HG03175 (cell line): ENCODE data around the gene HDAC6.

Experiments
- ATAC-seq: cut with Tn5 transposase; IDR thresholded peaks from one replicate; pipeline ENCODE4 v1.9.1; 2021; ENCODE audit warnings: mild to moderate bottlenecking, moderate library complexity; ENCODE audit not compliant: unreplicated experiment

HDAC6 gene

GRCh38 chrX:48801280-48802088, at the start of gene HDAC6:
Gene HDAC6, plus strand, starts transcription at chrX:48802067. Its CDS starts 626 bp downstream, at chrX:48802693.
- peak; percentile 85 for ATAC-seq

GRCh38 chrX:48752498-48752897, 49.4 kb upstream of the HDAC6 start:
- no peak for ATAC-seq

GRCh38 chrX:48753708-48754228, 48.1 kb upstream of the HDAC6 start:
- no peak for ATAC-seq

- no peak for ATAC-seq
Measured at GRCh38 chrX:48754238-48754637, 47.6 kb upstream of the HDAC6 start.

GRCh38 chrX:48761674-48762471, 40.0 kb upstream of the HDAC6 start, which contains the start of gene GLOD5:
Gene GLOD5, plus strand, starts transcription at chrX:48761747. Its CDS starts 44 bp downstream, at chrX:48761791.
- no peak for ATAC-seq

DNA sequence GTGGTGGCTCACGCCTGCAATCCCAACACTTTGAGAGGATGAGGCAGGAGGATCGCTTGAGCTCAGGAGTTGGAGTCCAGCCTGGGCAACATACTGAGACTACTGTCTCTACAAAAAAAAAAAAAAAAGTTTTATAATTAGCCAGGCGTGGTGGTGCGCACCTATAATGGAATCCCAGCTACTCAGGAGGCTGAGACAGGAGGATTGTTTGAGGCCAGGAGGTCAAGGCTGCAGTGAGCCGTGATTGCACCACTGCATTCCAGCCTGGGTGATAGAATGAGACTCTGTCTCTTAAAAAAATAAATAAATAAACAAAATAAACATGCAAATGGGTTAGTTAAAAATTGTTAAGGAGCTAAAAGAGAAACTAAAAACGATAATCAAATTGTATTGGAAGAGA, 32.6 kb upstream of the HDAC6 start:
- no peak for ATAC-seq

DNA sequence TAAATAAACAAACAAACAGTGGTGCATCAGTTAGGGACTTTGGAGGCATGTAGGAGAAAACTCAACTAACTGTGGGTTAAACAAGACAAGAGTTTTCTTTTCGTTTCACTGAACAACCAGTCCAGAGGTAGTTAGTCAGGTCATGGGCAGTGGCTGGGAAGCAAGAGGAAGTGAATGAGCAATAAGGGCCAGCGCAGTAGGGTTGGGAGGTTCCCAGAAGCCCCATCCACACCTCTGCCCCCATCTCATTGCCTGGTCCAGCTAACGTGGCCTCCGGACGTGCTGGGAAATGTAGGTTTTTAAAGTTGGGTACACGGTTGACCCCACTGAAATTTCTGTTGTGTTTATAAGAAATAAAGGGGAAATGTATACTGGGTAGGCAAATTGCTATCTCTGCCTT, 31.6 kb upstream of the HDAC6 start:
- no peak for ATAC-seq

DNA sequence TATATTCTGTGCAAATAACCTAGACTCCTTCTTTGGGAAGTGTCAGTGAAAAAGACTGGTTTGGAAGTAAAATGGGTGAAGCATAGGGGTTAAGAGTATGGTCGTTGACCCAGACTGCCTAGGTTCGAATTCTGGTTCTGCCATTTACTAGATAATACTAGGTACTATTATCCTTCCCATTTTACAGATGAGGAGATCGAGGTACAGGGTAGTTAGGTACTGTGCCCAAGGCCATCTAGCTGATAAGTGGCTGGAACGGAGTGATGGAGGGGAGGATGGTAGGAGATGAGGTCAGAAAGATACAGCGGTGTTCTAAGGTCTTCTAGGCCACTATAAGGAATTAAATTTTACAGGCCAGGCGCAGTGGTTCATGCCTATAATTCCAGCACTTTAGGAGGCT, 29.3 kb upstream of the HDAC6 start:
- ATAC-seq, result no peak

GRCh38 chrX:48776818-48777439, 24.9 kb upstream of the HDAC6 start:
- ATAC-seq, result no peak

DNA sequence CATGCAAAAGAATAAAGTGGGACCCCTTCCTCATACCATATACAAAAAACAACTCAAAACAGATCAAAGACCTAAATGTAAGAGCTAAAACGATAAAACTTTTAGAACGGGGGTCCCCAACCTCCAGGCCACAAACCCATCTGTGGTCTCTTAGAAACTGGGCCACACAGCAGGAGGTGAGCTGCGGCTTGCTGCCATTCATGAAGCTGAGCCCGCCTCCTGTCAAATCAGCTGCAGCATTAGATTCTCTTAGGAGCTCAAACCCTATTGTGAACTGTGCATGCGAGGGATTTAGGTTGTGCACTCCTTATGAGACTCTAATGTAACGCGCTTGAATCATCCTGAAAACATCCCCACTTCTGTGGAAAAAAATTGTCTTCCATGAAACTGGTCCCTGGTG, 22.5 kb upstream of the HDAC6 start:
- ATAC-seq, result no peak

DNA sequence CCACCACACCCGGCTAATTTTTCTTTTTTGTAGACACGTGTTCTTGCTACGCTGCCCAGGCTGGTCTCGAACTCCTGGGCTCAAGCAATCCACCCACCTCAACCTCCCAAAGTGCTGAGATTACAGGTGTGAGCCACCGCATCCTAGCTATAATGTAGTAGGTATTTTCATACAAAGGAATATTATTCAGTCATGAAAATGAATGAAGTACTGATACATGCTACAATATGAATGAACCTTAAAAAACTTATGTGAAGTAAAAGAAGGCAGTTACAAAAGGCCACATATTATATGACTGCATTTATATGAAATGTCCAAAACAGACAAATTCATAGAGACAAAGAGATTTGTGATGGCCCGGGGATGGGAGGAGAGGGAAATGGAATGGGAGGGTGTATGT, 20.2 kb upstream of the HDAC6 start:
- no peak for ATAC-seq

DNA sequence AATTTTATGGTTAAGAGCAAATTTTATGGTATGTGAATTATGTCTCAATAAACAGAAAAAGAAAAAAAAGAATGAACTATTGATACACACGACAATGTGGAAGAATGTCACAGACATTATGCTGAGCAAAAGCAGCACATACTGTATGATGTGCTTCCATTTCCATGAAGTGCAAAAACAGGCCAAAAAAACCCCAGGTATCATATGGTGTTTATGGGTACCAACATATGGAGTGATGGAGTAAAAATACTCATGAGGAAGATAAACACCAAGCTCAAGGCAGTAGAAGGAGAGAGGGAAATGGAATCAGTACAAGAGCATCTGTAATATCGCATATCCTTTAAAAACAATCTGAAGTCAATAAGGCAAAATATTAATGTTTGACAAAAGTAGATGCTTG, 19.7 kb upstream of the HDAC6 start:
- ATAC-seq, result no peak

DNA sequence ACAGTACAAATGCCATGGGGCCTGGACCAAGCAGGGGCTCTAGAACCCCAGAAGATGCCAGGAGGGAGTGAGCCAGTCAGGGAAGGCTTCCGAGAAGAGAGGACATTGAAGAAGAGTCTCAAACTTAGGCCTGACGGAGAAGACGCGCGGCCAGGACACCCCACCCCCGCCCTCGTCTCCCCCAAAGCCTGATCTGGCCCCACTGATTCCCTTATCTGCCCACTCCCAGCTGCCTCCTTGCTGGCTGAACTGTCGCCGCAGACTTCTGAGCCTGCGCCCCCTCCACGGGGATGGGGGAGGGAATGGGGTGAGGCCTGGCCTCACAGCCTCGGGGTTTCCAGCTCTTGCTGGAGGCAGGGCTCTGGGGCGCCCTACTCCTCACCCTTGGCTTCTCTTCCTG, 19.1 kb upstream of the HDAC6 start:
- no peak for ATAC-seq

DNA sequence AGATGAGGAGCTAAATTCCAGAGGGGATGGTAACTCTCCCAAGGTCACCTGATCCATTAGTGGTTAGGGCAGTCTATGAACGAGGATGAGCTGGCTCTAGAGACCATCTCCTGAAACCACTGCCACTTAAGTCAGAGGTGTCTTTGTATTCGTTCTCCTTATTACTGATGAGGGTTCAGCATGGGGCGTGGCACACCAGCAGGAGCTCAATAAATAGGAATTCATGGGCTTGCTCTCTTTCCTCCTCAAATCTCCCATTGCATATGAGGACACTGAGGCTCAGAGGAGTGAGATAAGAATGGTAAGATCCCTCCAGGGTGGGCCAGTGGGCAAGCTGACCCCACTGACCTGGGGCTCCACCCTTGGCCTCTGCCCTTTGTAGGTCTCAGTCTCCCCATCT, 17.1 kb upstream of the HDAC6 start:
- ATAC-seq, result no peak

DNA sequence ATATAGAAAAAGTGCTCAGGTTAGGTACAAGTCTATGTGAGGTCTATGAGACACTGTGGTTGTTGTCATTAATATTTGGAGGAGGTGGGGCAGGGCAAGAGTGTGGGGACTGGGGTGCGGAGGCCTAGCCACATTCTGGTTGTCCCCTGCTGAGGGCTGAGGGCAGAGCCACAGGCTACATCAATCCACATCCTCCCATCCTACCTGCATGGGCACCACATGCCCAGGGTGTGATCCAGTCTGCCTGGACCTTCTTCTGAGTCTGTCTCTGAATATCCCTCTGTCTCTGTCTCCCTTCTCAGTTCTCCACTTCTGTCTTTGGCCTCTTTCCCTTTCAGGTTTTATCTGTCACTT, 16.7 kb upstream of the HDAC6 start:
- ATAC-seq, result no peak

DNA sequence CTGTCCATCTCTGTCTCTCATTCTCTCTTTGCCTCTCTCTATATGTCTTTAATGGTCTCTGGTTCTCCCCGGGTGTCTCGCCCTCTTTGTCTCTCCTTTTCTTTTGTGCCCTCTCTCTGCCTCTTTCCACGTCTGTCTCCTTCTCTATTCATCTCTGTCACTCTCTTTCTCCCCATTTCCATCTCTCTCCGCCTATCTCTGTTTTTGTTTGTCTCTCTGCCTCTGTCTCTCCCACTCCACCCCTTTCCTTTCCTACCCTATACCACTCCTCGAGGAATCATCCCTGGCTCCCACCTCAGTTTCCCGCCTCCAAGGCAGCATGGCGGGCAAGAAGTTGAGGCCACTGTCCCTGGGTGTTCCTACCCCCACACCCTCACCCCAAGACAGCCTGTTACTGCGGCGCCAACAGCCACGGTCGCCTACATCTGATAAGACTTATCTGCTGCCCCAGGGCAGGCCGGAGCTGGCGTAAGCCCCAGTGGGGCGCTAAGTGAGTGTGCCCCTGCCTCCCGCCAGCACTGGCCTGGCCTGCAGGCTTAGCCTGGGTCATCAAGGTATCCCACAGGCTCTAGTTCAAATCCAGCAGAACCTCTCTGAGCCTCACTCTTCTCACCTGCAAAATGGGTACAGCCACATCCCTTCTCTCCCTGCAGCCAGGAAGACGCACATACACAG, 16.2 kb upstream of the HDAC6 start:
- no peak for ATAC-seq

DNA sequence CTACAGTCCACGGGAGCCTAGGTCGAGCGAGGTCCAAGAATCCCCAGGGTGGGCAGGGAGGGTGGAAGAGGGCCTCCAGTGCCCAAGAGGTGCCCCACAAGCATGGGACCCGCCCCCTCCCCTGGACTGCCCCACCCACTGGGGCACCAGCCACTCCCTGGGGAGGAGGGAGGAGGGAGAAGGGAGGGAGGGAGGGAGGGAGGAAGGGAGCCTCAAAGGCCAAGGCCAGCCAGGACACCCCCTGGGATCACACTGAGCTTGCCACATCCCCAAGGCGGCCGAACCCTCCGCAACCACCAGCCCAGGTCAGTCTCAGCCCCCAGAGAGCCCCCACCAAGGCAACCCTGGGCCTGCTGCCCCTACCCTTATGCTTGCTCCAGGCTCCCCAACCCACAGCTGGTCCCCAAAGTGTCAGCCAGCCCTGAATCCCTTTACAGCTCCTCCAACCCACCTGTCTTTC, 15.5 kb upstream of the HDAC6 start, which contains the start of gene GATA1:
GATA1 (plus strand) TSS at position 250 of the 460 bp plus-strand sequence. CDS start 4,520 bp downstream, outside the sequence.
- no peak for ATAC-seq

- ATAC-seq, result no peak
Measured at GRCh38 chrX:48786825-48787504, 14.9 kb upstream of the HDAC6 start.

DNA sequence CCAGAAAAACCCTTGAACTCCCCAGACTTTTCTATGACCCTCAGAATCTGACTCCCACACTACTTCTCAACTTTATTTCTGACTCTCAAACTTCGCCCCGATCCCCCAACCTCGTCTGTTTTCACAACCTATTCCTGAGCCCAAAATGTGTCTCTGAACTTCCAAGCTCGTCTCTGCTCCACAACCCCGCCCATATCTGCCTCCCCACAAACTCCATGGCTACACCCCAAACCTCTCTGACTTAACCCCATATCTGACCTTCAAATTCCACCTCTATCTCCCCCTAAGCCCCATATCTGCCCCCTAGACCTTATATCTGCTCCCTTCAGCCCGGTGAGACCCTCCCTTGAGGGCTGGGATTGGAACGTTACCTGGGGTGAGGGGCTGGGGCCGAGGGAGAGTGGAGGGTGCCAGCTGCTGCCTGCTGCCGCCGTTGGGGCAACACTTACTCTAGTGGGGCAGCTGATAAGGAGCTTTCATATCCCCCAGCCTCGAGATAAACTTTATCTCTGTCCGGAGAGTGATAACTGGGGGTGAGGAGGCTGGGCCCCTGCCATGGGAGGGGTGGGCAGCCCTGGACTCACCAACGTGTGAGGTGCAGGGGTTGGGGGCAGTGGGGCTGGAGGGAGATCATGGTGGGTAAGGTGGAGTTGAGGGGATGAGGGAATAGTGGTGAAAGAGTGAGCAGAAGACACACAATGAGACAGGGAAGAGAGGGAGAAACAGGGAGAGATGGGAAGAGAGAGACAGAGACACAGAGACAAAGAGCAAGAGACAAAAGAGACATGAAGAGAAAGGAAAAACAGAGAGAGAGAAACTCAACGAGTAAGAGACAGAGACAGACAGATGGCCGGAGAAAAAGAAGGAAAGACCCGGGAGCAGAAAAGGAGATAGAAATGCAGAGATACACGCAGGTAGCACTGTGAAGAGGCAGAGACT, 14.1 kb upstream of the HDAC6 start:
- ATAC-seq, result no peak
